Liver (tissue), 9 donors: ENCODE measurements around the gene ZC3H18. TPM values are rescaled to one million over a fixed set of nuclear protein-coding genes. Genes with fewer than 3 reads are reported as not detected.
A peak's percentile ranks its signal among the peaks of the same experiment; 100 is the strongest.

Experiments
- DNase-seq: peaks from one replicate; pipeline ENCODE4 v3.0.0-alpha.2; 2017; ENCODE audit warnings: low spot score
- H3K27ac ChIP-seq, 2 donors: one replicate each; pipeline ENCODE4 v1.7.0; 2013; ENCODE audit warnings: inconsistent platforms in 2 of 2, low read length in 2 of 2, control low read depth in 1 of 2, low read depth in 1 of 2, mild to moderate bottlenecking in 1 of 2
- H3K27me3 ChIP-seq, 4 donors: one replicate each; pipeline versions ENCODE4 v1.6.1 to v1.7.0; 2013; ENCODE audit warnings: low read length in 3 of 4, inconsistent platforms in 1 of 4, mild to moderate bottlenecking in 1 of 4, moderate library complexity in 1 of 4; ENCODE audit not compliant: control insufficient read depth in 4 of 4, insufficient read depth in 4 of 4
- H3K36me3 ChIP-seq, 4 donors: one replicate each; pipeline versions ENCODE4 v1.6.1 to v1.7.0; 2013; ENCODE audit warnings: low read length in 3 of 4, mild to moderate bottlenecking in 3 of 4, low read depth in 1 of 4, moderate library complexity in 1 of 4; ENCODE audit not compliant: control insufficient read depth in 4 of 4, insufficient read depth in 3 of 4
- H3K4me1 ChIP-seq, 4 donors: one replicate each; pipeline versions ENCODE4 v1.6.1 to v1.7.0; 2013; ENCODE audit warnings: low read length in 3 of 4, mild to moderate bottlenecking in 3 of 4, moderate library complexity in 1 of 4; ENCODE audit not compliant: control insufficient read depth in 4 of 4, insufficient read depth in 4 of 4
- H3K4me3 ChIP-seq, 3 donors: one replicate each; pipeline versions ENCODE4 v1.6.1 to v1.7.0; 2013; ENCODE audit warnings: low read length in 3 of 3, control low read depth in 1 of 3, low read depth in 1 of 3, mild to moderate bottlenecking in 1 of 3
- H3K9ac ChIP-seq, 2 donors: one replicate each; pipeline ENCODE4 v1.7.0; 2013; ENCODE audit warnings: low read length in 2 of 2, mild to moderate bottlenecking in 2 of 2, moderate library complexity in 2 of 2, control low read depth in 1 of 2, low read depth in 1 of 2
- H3K9me3 ChIP-seq, 4 donors: one replicate each; pipeline versions ENCODE4 v1.6.1 to v1.7.0; 2013; ENCODE audit warnings: low read length in 3 of 4; ENCODE audit not compliant: control insufficient read depth in 4 of 4
- ATF3 ChIP-seq: IDR thresholded peaks from 2 replicates; pipeline ENCODE4 v1.6.1; 2016; ENCODE audit warnings: antibody characterized with exemption
- EGR1 ChIP-seq, 2 donors: IDR thresholded peaks; 2 replicates each; pipeline ENCODE4 v1.6.1; 2016 to 2018; ENCODE audit warnings: antibody characterized with exemption in 2 of 2, low read depth in 2 of 2
- FOXA1 ChIP-seq: IDR thresholded peaks from 2 replicates; pipeline ENCODE4 v1.6.1; 2016; ENCODE audit warnings: antibody characterized with exemption
- FOXA2 ChIP-seq: IDR thresholded peaks from 2 replicates; pipeline ENCODE4 v1.6.1; 2016; ENCODE audit warnings: antibody characterized with exemption
- GABPA ChIP-seq, 2 donors: IDR thresholded peaks in 1 of 2; conservative IDR thresholded peaks in 1 of 2; 2 replicates each; pipeline ENCODE4 v1.6.1; 2016; ENCODE audit warnings: antibody characterized with exemption in 2 of 2, mild to moderate bottlenecking in 1 of 2, moderate library complexity in 1 of 2
- HNF4A ChIP-seq, 2 donors: conservative IDR thresholded peaks; 2 replicates each; pipeline ENCODE4 v1.6.1; 2016; ENCODE audit warnings: antibody characterized with exemption in 2 of 2, mild to moderate bottlenecking in 2 of 2
- HNF4G ChIP-seq: IDR thresholded peaks from 2 replicates; pipeline ENCODE4 v1.6.1; 2016; ENCODE audit warnings: antibody characterized with exemption
- MAX ChIP-seq: IDR thresholded peaks from 2 replicates; pipeline ENCODE4 v1.6.1; 2016; ENCODE audit warnings: antibody characterized with exemption
- NR2F2 ChIP-seq: IDR thresholded peaks from 2 replicates; pipeline ENCODE4 v1.6.1; 2016; ENCODE audit warnings: antibody characterized with exemption
- REST ChIP-seq: IDR thresholded peaks from 2 replicates; pipeline ENCODE4 v1.6.1; 2016; ENCODE audit warnings: antibody characterized with exemption, mild to moderate bottlenecking
- RXRA ChIP-seq, 2 donors: IDR thresholded peaks; 2 replicates each; pipeline ENCODE4 v1.6.1; 2017 to 2018; ENCODE audit warnings: antibody characterized with exemption in 2 of 2, mild to moderate bottlenecking in 1 of 2
- SP1 ChIP-seq: IDR thresholded peaks from 2 replicates; pipeline ENCODE4 v1.6.1; 2018; ENCODE audit warnings: antibody characterized with exemption, mild to moderate bottlenecking
- TAF1 ChIP-seq: conservative IDR thresholded peaks from 2 replicates; pipeline ENCODE4 v1.6.1; 2016; ENCODE audit warnings: antibody characterized with exemption, mild to moderate bottlenecking
- YY1 ChIP-seq: IDR thresholded peaks from 2 replicates; pipeline ENCODE4 v1.6.1; 2016; ENCODE audit warnings: antibody characterized with exemption, mild to moderate bottlenecking
- WGBS: extraction: QIAGEN DNeasy Blood & Tissue Kit; methylation state at CpG from one replicate; pipeline ENCODE4 v1.1.7; 2013; 5-methylcytosine and 5-hydroxymethylcytosine counted together
- polyA plus RNA-seq, 2 donors: library from polyadenylated mRNA; stranded (reverse) in 1 of 2; unstranded in 1 of 2; fragments of 200-250 nt in 1 of 2; fragments of >200 nt in 1 of 2; fragmentation: Nextera tagmentation in 1 of 2; extraction: Ambion mirVana in 1 of 2; gene quantifications; one replicate each; pipeline versions ENCODE4 v1.2.1 to v1.2.3, GENCODE V29; 2013 to 2015
- total RNA-seq, 2 donors: library from RNA; depleted of rRNA; stranded (reverse); fragments of >200 nt; gene quantifications; one replicate each; pipeline ENCODE4 v1.2.3, GENCODE V29; 2014
- TF ChIP-seq, protein P1 (sequence below): fragments of 150-350 bp; IDR thresholded peaks from 2 replicates; pipeline ENCODE4 v1.5.1; 2017; ENCODE audit warnings: improper control_type of control experiment, low read depth, low read length; ENCODE audit not compliant: missing input control
- donor health status: healthy.
- donor health status: healthy.
- donor health status: healthy.
- donor health status: healthy.
- donor health status: healthy.

Gene ZC3H18
- total and polyA plus RNA-seq, 4 donors, result 10.2 to 10.9 (median 10.5) TPM

- TF ChIP-seq MAX, result no peak
- no peak for TF ChIP-seq EGR1 (IDR thresholded peaks at IDR 0.05; ENCODE audit: low read depth in 2 of 2)
- TF ChIP-seq RXRA (IDR thresholded peaks at IDR 0.05), result no peak
- no peak for TF ChIP-seq FOXA1
- no peak for TF ChIP-seq NR2F2
These were observed 37.6 kb upstream of the ZC3H18 start (continued) for GRCh38 chr16:88532434-88533241.

DNA sequence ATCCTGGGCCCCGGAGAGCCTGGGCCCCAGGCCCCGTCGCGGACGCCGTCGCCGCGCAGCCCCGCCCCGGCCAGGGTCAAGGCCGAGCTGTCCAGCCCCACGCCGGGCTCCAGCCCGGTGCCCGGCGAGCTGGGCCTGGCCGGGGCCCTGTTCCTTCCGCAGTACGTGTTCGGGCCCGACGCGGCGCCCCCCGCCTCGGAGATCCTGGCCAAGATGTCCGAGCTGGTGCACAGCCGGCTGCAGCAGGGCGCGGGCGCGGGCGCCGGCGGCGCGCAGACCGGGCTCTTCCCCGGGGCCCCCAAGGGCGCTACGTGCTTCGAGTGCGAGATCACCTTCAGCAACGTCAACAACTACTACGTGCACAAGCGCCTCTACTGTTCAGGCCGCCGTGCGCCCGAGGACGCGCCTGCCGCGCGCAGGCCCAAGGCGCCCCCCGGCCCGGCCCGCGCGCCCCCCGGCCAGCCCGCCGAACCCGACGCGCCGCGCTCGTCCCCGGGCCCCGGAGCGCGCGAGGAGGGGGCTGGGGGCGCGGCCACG, 36.8 kb upstream of the ZC3H18 start:
- H3K4me3 ChIP-seq, result peak overlapping the region in 1 of 3 donors; percentile 17
- no peak for DNase-seq
- no peak for TF ChIP-seq REST
- TF ChIP-seq HNF4G, result no peak
- no peak for TF ChIP-seq HNF4A (conservative IDR thresholded peaks at IDR 0.05)
- no peak for TF ChIP-seq NR2F2
- TF ChIP-seq, protein P1, sequence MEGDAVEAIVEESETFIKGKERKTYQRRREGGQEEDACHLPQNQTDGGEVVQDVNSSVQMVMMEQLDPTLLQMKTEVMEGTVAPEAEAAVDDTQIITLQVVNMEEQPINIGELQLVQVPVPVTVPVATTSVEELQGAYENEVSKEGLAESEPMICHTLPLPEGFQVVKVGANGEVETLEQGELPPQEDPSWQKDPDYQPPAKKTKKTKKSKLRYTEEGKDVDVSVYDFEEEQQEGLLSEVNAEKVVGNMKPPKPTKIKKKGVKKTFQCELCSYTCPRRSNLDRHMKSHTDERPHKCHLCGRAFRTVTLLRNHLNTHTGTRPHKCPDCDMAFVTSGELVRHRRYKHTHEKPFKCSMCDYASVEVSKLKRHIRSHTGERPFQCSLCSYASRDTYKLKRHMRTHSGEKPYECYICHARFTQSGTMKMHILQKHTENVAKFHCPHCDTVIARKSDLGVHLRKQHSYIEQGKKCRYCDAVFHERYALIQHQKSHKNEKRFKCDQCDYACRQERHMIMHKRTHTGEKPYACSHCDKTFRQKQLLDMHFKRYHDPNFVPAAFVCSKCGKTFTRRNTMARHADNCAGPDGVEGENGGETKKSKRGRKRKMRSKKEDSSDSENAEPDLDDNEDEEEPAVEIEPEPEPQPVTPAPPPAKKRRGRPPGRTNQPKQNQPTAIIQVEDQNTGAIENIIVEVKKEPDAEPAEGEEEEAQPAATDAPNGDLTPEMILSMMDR, result no peak
- no peak for TF ChIP-seq RXRA (IDR thresholded peaks at IDR 0.05)
- TF ChIP-seq TAF1, result no peak
- TF ChIP-seq MAX, result no peak
- no peak for TF ChIP-seq FOXA2
- TF ChIP-seq ATF3, result no peak
- no peak for TF ChIP-seq GABPA (IDR thresholded peaks at IDR 0.05 in 1 of 2, conservative IDR thresholded peaks at IDR 0.05 in 1 of 2)
- no peak for TF ChIP-seq FOXA1
- no peak for TF ChIP-seq SP1
- TF ChIP-seq YY1, result no peak
- no peak for TF ChIP-seq EGR1 (IDR thresholded peaks at IDR 0.05; ENCODE audit: low read depth in 2 of 2)
- H3K9ac ChIP-seq, result no peak overlapping the region
- H3K36me3 ChIP-seq, result peaks cover 0 to 32% (median 14%) of the 10 kb centered on the region in 4 donors
- H3K27me3 ChIP-seq, result no peaks in the 10 kb centered on the region
- H3K27ac ChIP-seq, result no peak overlapping the region
- H3K4me1 ChIP-seq, result peaks cover 0 to 3% (median 0%) of the 10 kb centered on the region in 4 donors
- H3K9me3 ChIP-seq, result no peaks in the 10 kb centered on the region
- WGBS, result 75% methylated on average over 79 of the region's 79 CpGs
